ENCODE measurements around the gene OR10Z1. TPM values are rescaled to one million over a fixed set of nuclear protein-coding genes. Genes with fewer than 3 reads are reported as not detected.

The OR10Z1 gene
- total and polyA plus RNA-seq, 4 donors: not detected

DNA sequence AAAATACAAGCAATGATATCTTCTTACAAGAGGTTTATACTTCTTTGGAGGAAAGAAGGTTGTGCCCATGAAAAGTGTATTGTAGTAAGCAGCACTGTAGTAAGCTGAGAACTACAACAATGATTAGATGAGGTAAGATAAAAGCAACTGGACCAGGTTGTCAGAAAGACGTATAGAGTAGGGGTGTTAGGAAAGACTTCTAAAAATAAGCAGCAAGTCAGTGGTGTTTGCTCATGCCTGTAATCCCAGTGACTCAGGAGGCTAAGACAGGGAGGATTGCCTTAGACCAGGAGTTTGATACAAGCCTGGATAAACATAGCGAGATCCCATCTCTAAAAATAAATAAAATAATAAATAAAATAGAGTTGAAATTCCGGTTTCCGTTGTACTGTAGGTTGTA lies 21.1 kb upstream of the OR10Z1 start:
- peaks cover 0 to 1% (median 0%) of the 10 kb centered on the region in 5 donors for H3K4me1 ChIP-seq (ENCODE audit: control insufficient read depth in 5 of 5, insufficient read depth in 5 of 5, low read length in 5 of 5)
- H3K27ac ChIP-seq (ENCODE audit: low read depth in 1 of 2, low read length in 1 of 2): no peak overlapping the region
- WGBS, 2 donors: 61 to 76% methylated on average over 4 of the region's 4 CpGs
- H3K36me3 ChIP-seq (ENCODE audit: control insufficient read depth in 4 of 4, insufficient read depth in 4 of 4, low read length in 4 of 4): no peaks in the 10 kb centered on the region
- H3K27me3 ChIP-seq (ENCODE audit: control insufficient read depth in 3 of 3, insufficient read depth in 3 of 3, low read length in 2 of 3): no peaks in the 10 kb centered on the region
- TF ChIP-seq, protein P1, sequence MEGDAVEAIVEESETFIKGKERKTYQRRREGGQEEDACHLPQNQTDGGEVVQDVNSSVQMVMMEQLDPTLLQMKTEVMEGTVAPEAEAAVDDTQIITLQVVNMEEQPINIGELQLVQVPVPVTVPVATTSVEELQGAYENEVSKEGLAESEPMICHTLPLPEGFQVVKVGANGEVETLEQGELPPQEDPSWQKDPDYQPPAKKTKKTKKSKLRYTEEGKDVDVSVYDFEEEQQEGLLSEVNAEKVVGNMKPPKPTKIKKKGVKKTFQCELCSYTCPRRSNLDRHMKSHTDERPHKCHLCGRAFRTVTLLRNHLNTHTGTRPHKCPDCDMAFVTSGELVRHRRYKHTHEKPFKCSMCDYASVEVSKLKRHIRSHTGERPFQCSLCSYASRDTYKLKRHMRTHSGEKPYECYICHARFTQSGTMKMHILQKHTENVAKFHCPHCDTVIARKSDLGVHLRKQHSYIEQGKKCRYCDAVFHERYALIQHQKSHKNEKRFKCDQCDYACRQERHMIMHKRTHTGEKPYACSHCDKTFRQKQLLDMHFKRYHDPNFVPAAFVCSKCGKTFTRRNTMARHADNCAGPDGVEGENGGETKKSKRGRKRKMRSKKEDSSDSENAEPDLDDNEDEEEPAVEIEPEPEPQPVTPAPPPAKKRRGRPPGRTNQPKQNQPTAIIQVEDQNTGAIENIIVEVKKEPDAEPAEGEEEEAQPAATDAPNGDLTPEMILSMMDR (IDR thresholded peaks at IDR 0.05; ENCODE audit: control extremely low read depth, extremely low read depth): no peak
- peaks cover 0 to 6% (median 5%) of the 10 kb centered on the region in 4 donors for H3K9me3 ChIP-seq (ENCODE audit: control insufficient read depth in 4 of 4, insufficient read depth in 3 of 4, low read length in 3 of 4)
- ATAC-seq (ENCODE audit: insufficient read depth, low FRiP score): no peak
- no peak overlapping the region for H3K4me3 ChIP-seq
- no peak overlapping the region for H3K9ac ChIP-seq (ENCODE audit: insufficient read depth in 1 of 2, low read length in 2 of 2)
- DNase-seq: no peak

DNA sequence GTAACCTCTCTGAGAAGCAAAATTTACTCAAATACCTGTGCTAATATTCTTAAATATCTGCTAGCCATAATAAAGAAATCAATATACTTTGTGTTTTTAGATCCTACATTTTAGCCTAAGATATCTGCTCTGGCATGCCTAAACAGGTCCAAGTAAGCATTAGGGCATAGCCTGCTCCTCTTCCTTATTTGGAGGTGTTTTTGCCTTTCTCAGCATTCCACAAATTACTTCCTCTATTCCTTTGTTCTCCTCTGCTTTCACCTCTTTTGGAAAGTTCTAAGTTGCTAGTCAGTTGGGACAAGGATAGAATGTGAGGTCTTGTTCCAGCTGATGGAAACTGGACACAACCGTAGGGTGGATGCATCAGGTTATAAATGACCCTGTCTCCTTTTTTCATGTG lies 18.1 kb upstream of the OR10Z1 start:
- TF ChIP-seq, protein P1 (IDR thresholded peaks at IDR 0.05; ENCODE audit: control extremely low read depth, extremely low read depth): no peak
- ATAC-seq (ENCODE audit: insufficient read depth, low FRiP score) (no peak), DNase-seq (no peak)
- peaks cover 0 to 6% (median 4%) of the 10 kb centered on the region in 4 donors for H3K9me3 ChIP-seq (ENCODE audit: control insufficient read depth in 4 of 4, insufficient read depth in 3 of 4, low read length in 3 of 4)
- H3K27ac ChIP-seq (ENCODE audit: low read depth in 1 of 2, low read length in 1 of 2): no peak overlapping the region
- H3K4me1 ChIP-seq (ENCODE audit: control insufficient read depth in 5 of 5, insufficient read depth in 5 of 5, low read length in 5 of 5): peaks cover 0 to 1% (median 0%) of the 10 kb centered on the region in 5 donors
- H3K9ac ChIP-seq (ENCODE audit: insufficient read depth in 1 of 2, low read length in 2 of 2): no peak overlapping the region
- no peaks in the 10 kb centered on the region for H3K36me3 ChIP-seq (ENCODE audit: control insufficient read depth in 4 of 4, insufficient read depth in 4 of 4, low read length in 4 of 4)
- H3K4me3 ChIP-seq: no peak overlapping the region
- 81 to 93% methylated on average over 1 of the region's 1 CpG for WGBS, 2 donors
- no peaks in the 10 kb centered on the region for H3K27me3 ChIP-seq (ENCODE audit: control insufficient read depth in 3 of 3, insufficient read depth in 3 of 3, low read length in 2 of 3)

DNA sequence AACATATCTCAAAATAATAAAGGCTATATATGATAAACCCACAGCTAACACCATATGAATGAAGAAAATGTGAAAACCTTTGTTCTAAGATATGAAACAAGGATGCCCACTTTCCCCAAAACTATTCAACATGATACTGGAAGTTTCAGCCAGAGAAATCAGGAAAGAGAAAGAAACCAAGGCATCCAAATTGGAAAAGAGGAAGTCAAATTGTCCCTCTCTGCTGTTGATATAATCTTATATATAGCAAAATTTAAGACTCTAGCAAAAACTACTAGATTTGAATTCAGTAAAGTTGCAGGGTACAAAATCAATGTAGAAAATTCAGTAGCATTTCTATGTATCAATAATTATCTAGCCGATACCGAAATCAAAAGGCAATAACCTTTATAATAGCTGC lies 4.3 kb upstream of the OR10Z1 start:
- ATAC-seq (ENCODE audit: insufficient read depth, low FRiP score) (no peak), DNase-seq (no peak)
- Histone ChIP-seq H3K36me3 (ENCODE audit: control insufficient read depth in 4 of 4, insufficient read depth in 4 of 4, low read length in 4 of 4) (no peaks in the 10 kb centered on the region), H3K4me3 (no peak overlapping the region), H3K27ac (ENCODE audit: low read depth in 1 of 2, low read length in 1 of 2) (no peak overlapping the region), H3K27me3 (ENCODE audit: control insufficient read depth in 3 of 3, insufficient read depth in 3 of 3, low read length in 2 of 3) (no peaks in the 10 kb centered on the region), H3K9me3 (ENCODE audit: control insufficient read depth in 4 of 4, insufficient read depth in 3 of 4, low read length in 3 of 4) (peaks cover 0 to 13% (median 6%) of the 10 kb centered on the region in 4 donors), H3K9ac (ENCODE audit: insufficient read depth in 1 of 2, low read length in 2 of 2) (no peak overlapping the region), H3K4me1 (ENCODE audit: control insufficient read depth in 5 of 5, insufficient read depth in 5 of 5, low read length in 5 of 5) (no peaks in the 10 kb centered on the region)
- 81 to 92% methylated on average over 2 of the region's 2 CpGs for whole genome bisulfite sequencing, 2 donors
- TF ChIP-seq, protein P1 (IDR thresholded peaks at IDR 0.05; ENCODE audit: control extremely low read depth, extremely low read depth): no peak

DNA sequence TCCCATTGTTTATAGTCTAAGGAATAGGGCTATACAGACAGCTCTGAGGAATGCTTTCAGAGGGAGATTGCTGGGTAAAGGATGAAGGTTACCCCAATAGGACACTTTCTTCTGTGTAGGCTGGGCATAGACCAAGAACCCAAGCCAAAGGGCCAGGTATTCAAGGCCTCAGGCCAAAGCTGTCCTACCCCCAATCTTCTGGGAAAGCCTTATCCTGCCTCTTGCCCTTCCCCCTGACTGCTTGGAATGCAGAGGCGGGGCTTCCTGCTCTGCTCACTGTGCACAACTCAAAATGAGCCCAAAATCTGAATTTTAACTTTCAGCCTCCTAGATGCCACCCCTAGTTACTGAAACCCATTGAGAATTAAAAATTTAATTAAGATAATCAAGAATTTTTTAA lies 2.2 kb downstream of the OR10Z1 start:
- H3K4me3 ChIP-seq: no peak overlapping the region
- H3K9me3 ChIP-seq (ENCODE audit: control insufficient read depth in 4 of 4, insufficient read depth in 3 of 4, low read length in 3 of 4): no peaks in the 10 kb centered on the region
- no peaks in the 10 kb centered on the region for H3K27me3 ChIP-seq (ENCODE audit: control insufficient read depth in 3 of 3, insufficient read depth in 3 of 3, low read length in 2 of 3)
- TF ChIP-seq, protein P1 (IDR thresholded peaks at IDR 0.05; ENCODE audit: control extremely low read depth, extremely low read depth): no peak
- no peaks in the 10 kb centered on the region for H3K36me3 ChIP-seq (ENCODE audit: control insufficient read depth in 4 of 4, insufficient read depth in 4 of 4, low read length in 4 of 4)
- 83 to 100% methylated on average over 1 of the region's 1 CpG for WGBS, 2 donors
- H3K4me1 ChIP-seq (ENCODE audit: control insufficient read depth in 5 of 5, insufficient read depth in 5 of 5, low read length in 5 of 5): no peaks in the 10 kb centered on the region
- H3K27ac ChIP-seq (ENCODE audit: low read depth in 1 of 2, low read length in 1 of 2): no peak overlapping the region
- no peak for DNase-seq
- no peak overlapping the region for H3K9ac ChIP-seq (ENCODE audit: insufficient read depth in 1 of 2, low read length in 2 of 2)
- no peak for ATAC-seq (ENCODE audit: insufficient read depth, low FRiP score)
